Brain microvascular endothelial cell (primary cell): ENCODE results near the gene SLC25A48.

Source experiments
- DNase-seq: peaks from one replicate; pipeline ENCODE4 v3.0.0-alpha.2; 2020
- H3K27ac ChIP-seq: fragments of 250-450 bp; sonication (Bioruptor Pico); 2 replicates; pipeline ENCODE4 v1.5.1; 2020; ENCODE audit warnings: mild to moderate bottlenecking, moderate library complexity
- H3K27me3 ChIP-seq: fragments of 250-450 bp; sonication (Bioruptor Pico); replicated peaks from 2 replicates; pipeline ENCODE4 v1.5.1; 2020; ENCODE audit warnings: mild to moderate bottlenecking
- H3K36me3 ChIP-seq: fragments of 250-450 bp; sonication (Bioruptor Pico); replicated peaks from 2 replicates; pipeline ENCODE4 v1.5.1; 2020; ENCODE audit warnings: mild to moderate bottlenecking
- H3K4me3 ChIP-seq: 2 replicates; pipeline ENCODE4 v1.5.1; 2011; ENCODE audit warnings: low read depth, mild to moderate bottlenecking, control low read depth, low read length, moderate library complexity
- in situ Hi-C: cut with HindIII; loops from 2 replicates; pipeline ENCODE4 v1.10.0; 2017; ENCODE audit warnings: low sequenced_read_pairs, low pct_ligation_motif_present
- TF ChIP-seq, protein P1 (sequence below): IDR thresholded peaks from 2 replicates; pipeline ENCODE4 v1.5.1; 2011; ENCODE audit warnings: low read depth, mild to moderate bottlenecking, moderate library complexity, low read length, control low read depth, inconsistent platforms; ENCODE audit errors: missing control alignments

SLC25A48 gene, protein sequence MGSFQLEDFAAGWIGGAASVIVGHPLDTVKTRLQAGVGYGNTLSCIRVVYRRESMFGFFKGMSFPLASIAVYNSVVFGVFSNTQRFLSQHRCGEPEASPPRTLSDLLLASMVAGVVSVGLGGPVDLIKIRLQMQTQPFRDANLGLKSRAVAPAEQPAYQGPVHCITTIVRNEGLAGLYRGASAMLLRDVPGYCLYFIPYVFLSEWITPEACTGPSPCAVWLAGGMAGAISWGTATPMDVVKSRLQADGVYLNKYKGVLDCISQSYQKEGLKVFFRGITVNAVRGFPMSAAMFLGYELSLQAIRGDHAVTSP

DNA sequence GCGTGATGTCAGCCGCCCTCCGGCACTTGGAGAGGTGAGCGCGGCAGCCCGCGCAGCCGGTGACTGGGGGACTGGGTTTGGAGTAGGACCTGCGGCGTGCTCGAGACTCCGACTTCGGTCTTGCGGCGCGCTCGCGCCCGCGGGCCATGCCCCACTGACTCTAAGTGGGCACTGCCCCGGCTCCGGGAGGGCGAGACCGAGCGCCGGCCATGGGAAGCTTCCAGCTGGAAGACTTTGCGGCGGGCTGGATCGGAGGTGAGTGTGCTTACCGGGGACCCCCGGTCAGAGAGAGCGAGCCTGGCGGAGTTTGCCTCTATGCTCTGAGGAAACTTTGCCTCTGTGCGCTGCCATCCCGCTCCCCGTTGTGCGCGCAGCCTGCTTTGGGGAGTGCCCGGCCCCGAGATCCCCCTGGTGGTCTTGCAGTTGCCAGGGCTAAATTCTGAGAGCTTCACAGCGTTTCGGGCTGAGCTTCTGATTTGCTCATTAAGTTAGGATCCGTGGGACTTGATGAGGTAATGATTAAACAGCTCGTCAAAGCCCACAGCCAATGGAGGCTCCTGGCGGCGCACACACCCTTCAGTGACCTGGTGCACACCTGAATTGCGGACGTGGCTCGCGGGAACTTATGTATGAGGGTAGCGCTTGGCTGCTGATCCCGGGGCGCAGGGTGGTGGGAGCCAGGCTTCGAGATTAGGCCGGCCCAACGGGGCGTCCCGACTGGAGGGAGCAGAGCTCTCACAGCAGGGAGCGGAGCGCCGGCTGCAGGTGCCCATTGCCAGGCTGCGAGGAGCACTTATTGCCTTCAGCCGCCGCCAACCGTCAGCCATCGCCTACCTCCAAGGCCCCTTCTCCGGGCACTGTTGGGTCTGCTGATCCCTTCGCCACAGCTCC is at the start of gene SLC25A48:
TSS of gene SLC25A48 (plus strand) at position 25 of the 891 bp plus-strand sequence. CDS start at position 210, 185 bp downstream.
- Histone ChIP-seq H3K36me3 (no peaks in the 10 kb centered on the region), H3K27me3 (peaks cover 24% of the 10 kb centered on the region), H3K27ac (no peak within 1 kb of the TSS), H3K4me3 (peak within 1 kb of the TSS; percentile 29)
- in situ Hi-C loops, result no loop called here
- no peak for DNase-seq
- TF ChIP-seq, protein P1, sequence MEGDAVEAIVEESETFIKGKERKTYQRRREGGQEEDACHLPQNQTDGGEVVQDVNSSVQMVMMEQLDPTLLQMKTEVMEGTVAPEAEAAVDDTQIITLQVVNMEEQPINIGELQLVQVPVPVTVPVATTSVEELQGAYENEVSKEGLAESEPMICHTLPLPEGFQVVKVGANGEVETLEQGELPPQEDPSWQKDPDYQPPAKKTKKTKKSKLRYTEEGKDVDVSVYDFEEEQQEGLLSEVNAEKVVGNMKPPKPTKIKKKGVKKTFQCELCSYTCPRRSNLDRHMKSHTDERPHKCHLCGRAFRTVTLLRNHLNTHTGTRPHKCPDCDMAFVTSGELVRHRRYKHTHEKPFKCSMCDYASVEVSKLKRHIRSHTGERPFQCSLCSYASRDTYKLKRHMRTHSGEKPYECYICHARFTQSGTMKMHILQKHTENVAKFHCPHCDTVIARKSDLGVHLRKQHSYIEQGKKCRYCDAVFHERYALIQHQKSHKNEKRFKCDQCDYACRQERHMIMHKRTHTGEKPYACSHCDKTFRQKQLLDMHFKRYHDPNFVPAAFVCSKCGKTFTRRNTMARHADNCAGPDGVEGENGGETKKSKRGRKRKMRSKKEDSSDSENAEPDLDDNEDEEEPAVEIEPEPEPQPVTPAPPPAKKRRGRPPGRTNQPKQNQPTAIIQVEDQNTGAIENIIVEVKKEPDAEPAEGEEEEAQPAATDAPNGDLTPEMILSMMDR, result no peak

DNA sequence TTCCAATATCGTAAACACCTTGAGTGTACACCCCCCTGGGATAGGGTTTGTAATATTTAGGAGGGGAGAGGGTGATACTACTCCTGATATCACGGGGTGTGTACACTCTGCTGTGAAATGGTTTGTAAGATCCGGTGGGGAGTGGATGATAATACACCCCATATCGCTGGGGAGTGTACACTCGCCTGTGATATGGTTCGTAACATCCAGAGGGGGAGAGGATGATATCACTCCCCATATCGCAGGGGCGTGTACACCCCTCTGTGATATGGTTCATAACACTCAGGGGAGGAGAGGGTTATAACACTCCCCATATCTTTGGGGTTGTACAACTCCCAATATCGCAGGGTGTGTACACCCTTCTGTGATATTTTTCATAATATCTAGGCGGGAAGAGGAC is 33.8 kb upstream of the SLC25A48 start:
- Histone ChIP-seq H3K27me3 (no peaks in the 10 kb centered on the region), H3K36me3 (no peaks in the 10 kb centered on the region), H3K27ac (no peak overlapping the region), H3K4me3 (no peak overlapping the region)
- in situ Hi-C loops, result no loop called here
- DNase-seq, result no peak
- TF ChIP-seq, protein P1, result no peak

DNA sequence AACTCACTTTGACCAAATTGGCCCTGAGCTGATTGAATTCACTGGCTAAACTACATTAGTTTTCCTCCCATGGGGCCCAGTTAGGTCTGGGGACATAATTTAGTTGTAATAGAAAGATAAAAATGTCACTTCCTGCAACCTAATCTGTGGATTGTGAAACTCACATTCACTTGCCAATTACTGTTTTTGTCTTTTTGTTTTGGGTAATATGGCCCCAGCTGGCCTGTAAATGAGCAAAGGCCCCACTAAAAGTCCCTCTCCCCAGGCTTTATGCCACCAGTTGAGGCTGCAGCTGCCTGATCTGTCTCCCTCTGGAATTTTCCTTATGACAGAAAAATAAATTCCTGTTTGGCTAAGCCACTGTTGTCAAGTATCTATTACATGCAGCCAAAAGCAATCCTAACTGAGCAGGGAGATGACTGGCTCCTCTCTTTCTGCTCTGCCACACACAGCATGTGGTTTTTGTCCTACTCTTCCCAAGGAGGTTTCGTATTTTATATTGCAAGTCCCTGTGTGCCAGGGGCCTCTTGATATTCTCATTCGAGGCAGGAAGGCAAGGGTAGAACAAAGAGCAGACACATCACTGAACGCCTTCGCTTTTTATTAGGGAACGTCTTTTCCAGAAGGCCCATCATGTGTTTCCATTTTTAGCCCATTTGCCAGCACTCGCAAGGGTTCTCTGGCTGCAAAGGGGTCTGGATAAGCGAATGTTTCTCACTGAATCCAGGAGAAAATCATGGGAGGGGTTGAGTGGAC is 24.1 kb upstream of the SLC25A48 start:
- TF ChIP-seq, protein P1, result no peak
- in situ Hi-C loops, result no loop called here
- Histone ChIP-seq H3K27ac (no peak overlapping the region), H3K4me3 (no peak overlapping the region), H3K36me3 (no peaks in the 10 kb centered on the region), H3K27me3 (no peaks in the 10 kb centered on the region)
- DNase-seq, result no peak

DNA sequence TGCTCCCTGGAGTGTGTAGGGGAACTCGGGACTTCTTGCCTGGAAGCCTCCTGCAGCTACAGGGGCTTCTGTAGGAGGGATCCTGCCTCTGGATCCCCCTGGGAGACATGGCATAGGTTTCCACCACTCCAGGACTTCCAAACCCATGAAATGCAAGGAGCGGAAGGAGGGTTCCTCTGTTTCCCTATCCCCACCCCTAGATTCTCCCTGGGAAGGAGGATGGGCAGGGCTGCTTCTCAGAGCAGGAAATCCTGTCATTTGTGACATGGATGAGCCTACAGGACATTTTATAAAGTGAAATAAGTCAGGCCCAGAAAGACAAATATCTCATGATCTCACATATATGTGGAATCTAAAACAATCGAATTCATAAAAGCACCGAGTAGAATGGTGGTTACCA is 23.5 kb upstream of the SLC25A48 start:
- no peak for DNase-seq
- H3K27ac ChIP-seq, result no peak overlapping the region
- TF ChIP-seq, protein P1, result no peak
- no peaks in the 10 kb centered on the region for H3K36me3 ChIP-seq
- H3K27me3 ChIP-seq, result no peaks in the 10 kb centered on the region
- in situ Hi-C loops, result no loop called here
- no peak overlapping the region for H3K4me3 ChIP-seq

DNA sequence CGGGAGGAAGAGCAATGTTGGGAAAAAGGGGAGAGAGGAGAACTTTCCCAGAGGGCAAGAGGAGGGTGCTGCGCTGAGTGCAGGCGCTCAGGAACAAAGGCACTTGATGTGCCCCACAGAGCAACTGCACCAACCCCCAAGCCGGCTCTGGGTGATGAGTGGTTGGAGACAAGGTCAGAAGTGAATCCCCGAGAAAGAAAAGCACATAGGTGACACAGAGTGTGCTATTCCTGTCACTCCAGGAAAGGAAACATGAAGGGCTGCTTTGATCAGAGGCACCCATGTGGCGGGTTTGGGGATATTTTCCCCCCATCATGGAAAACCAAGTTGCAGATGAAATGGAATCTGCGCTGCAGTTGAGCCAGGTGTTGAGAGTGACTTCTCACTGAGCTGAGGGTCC is 20.7 kb upstream of the SLC25A48 start:
- Histone ChIP-seq H3K36me3 (no peaks in the 10 kb centered on the region), H3K27ac (no peak overlapping the region), H3K4me3 (no peak overlapping the region), H3K27me3 (no peaks in the 10 kb centered on the region)
- no peak for DNase-seq
- TF ChIP-seq, protein P1, result no peak
- in situ Hi-C loops, result no loop called here
